GM12891 (cell line): Measurements from ENCODE around the gene SMAD3.
A peak's percentile ranks its signal among the peaks of the same experiment; 100 is the strongest.

Experiments
- DNase-seq: peaks from one replicate; pipeline ENCODE4 v3.0.0; 2011; ENCODE audit warnings: low spot score; ENCODE audit not compliant: insufficient read length
- FAIRE-seq: peaks from 2 replicates; lab custom pipeline; 2011; peaks lifted over from hg19 to GRCh38; lab: Jason Lieb, UNC
- PAX5 ChIP-seq: IDR thresholded peaks from 2 replicates; pipeline ENCODE4 v1.6.1; 2011; ENCODE audit warnings: low read length, moderate library complexity, mild to moderate bottlenecking; ENCODE audit not compliant: insufficient read depth, severe bottlenecking
- POLR2A ChIP-seq: IDR thresholded peaks from 2 replicates; pipeline ENCODE4 v1.6.1; 2011; ENCODE audit warnings: low read depth, low read length, control low read depth
- POLR2AphosphoS5 ChIP-seq: IDR thresholded peaks from 2 replicates; pipeline ENCODE4 v1.6.1; 2011; ENCODE audit warnings: low read depth, low read length, control low read depth
- POU2F2 ChIP-seq: IDR thresholded peaks from 2 replicates; pipeline ENCODE4 v1.6.1; 2011; ENCODE audit warnings: low read depth, mild to moderate bottlenecking, control low read depth, low read length, moderate library complexity
- SPI1 ChIP-seq: IDR thresholded peaks from 2 replicates; pipeline ENCODE4 v1.6.1; 2011; ENCODE audit warnings: low read depth, low read length, control low read depth
- TAF1 ChIP-seq: IDR thresholded peaks from 2 replicates; pipeline ENCODE4 v1.6.1; 2011; ENCODE audit warnings: low read depth, low read length, control low read depth

SMAD3 gene

DNA sequence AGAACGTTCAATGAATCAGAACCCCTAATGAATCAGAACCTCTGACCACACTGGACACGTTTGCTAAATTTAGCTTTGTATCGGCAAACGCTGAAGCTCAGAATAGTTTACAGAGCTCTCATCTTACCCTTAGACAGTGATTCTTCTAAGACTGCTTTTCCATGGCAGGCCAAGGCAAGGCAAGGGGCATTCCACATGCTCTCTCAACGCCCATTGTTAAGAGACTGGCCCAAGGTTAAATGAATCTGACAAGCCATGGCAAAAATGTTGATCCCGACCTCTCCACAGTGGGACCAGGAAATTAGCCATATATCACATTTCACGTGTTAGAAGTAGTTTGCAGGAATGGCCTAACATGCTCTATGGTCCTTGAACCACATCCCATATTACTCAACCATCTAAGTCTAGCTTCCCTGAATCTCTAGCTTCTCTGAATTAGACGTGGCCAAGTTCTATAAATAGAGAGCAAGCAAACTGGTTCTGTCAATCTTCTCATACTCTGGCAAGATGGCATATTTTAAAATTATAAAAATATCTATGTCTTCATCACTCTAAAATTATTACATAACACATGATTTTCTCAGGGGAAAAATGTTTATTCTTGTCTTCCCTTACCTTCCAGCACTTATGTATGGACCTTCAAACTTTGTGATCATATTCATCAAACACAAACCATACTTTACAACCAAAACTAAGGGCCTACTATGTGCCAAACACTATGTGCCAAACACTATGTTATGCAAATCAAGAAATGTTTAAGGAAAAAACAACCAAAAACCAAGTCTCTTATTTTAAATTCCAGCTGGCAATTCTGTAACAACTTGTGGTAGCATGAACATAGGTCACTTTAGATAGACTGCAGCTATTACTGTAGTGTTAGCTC is 134.7 kb downstream of the SMAD3 start:
- TF ChIP-seq TAF1 (no peak), POLR2AphosphoS5 (0 out of 2 replicates have a peak, but pooled peaks have one; percentile 13), POU2F2 (no peak), SPI1 (no peak)
- no peak for DNase-seq
- no peak for FAIRE-seq

DNA sequence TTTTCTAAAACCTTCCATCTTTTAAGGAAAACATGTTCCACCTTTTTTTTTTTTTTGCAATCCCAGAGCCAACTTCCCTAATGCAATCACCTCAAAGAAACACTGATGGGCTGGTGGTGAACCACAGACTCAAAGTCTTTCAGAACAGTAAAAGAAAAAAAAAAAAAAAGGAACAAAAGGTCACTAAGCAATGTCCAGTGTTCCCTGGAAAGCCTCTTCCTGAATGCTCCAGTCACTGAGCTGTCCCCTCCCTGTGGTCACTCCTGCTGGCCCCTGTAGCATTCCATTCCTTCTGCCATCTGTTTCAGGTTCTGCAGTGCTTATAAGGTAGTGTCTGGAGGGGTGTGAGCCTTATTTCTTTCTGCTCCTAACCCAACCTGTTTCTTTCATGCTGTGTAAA is 135.7 kb downstream of the SMAD3 start:
- FAIRE-seq (no peak), DNase-seq (no peak)
- TF ChIP-seq POU2F2 (no peak), POLR2AphosphoS5 (no peak; the same call in 1 of the 2 replicates), SPI1 (no peak), TAF1 (no peak), POLR2A (no peak), PAX5 (no peak)

DNA sequence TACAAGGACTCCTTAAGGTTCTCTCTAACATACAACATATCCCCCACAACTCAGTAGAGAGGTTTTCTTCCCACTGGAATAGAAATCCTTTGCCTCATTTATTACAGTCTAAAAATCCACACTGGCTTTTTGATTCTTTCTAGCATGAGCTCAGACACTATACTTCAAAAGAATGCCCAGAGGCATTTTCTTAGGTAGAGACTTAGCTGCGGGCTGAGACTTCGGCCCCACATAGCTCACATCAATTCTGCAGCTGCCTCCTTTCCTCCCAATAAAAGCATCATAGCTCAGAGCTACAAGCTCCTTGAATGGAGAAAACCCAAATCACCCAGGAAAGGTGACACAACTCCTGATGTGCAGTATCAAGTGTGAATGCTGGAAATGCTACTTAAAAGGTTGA is 136.7 kb downstream of the SMAD3 start:
- FAIRE-seq, result no peak
- TF ChIP-seq POU2F2, result no peak
- no peak for TF ChIP-seq PAX5
- no peak for DNase-seq

DNA sequence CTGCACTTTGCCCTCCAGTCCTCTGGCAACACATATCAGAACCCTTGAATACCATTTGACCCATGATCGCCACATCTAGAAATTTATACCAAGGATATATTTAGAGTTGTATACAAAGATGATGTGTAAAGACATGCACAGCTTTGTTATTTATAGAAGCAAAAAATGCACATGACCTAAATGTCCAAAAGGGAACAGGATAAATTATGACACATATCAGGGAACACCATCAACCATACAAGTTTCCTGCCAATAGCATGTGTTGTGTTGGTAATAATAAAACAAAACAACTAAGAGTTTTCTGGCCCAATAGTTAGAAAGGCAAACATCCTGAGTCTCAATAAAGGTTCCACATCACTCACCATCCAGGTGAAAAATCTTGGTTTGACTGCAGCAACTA is 137.6 kb downstream of the SMAD3 start:
- FAIRE-seq (no peak), DNase-seq (no peak)
- TF ChIP-seq TAF1 (no peak), POLR2A (no peak), SPI1 (no peak), PAX5 (no peak), POU2F2 (no peak), POLR2AphosphoS5 (no peak)

DNA sequence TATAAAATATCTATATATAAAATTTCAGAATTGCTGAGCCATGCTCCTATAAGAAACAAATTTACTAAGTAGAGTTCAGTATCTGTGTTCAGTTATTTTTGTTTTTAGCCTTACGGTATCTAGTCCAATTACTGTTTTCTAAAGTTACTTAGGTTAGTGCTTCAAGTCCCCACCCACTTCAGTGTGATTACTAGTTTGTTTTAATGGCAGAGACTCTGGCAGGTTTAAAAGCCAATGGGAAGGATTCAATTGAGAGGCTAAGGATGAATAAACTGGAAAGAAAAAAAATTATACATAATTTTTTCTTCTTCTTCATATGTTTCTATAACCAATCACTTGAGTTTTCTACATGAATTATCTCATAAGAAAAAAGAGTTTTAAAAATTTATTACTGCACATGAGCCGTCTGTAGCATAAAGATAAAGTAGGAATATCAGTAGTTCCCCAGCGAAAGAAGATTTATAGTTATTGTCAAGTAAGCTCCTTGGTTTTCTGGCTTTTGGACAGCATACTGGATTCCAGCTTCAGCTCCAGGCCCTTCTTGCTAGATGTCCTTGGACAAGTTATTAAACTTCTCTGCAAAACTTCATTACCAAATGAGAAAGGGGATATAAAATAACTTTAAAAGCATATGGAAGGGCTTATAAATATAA is 142.3 kb downstream of the SMAD3 start:
- no peak for TF ChIP-seq POLR2AphosphoS5
- FAIRE-seq, result no peak
- no peak for DNase-seq

DNA sequence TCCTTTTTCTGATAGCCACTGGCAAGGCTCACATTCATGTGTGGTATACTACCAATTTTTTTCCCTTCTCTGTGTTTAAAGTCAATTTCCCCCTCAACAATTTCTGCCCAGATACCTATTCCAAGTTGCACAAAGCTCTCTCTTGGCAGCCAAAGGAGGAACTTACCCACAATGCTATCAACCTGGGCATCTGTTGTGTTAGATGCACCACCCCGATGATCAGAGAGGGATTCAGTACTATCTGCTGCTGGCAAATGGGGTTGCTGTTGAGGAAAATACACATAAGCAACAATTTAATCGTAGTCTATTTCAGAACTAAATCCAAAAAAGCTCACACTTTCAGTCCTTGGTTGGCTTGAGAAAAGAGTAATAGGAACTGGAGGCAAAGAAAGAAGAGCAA is 143.0 kb downstream of the SMAD3 start:
- DNase-seq, result no peak
- FAIRE-seq, result peak; percentile 47

DNA sequence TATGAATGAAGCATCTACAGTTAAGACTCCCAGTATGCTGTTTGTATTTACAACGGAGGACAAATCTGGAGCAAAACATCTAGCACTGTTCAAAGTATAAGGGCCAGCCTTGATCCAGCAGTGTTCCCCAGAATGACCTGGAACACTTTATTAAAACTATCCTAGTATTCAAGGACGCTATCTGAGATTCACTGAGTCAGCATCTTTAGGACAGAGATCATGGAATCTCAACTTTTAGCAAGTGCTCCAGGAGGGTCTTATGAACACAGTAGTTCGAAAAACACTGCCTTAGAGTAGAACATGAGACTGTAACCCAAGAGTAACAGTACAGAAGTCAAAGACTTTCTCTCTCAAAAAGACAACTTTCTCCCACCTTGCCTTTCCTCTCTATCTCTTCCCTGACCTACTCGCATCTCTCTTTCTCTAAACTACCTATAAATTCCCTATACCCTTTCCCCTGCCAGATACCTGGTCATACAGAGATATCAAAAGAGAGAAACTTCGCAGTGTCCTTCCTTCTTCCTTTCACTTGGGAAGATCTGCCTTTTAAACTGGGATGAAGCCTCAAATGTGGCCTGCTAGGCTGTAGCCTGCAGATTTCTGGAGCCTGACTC is 145.3 kb downstream of the SMAD3 start:
- FAIRE-seq (no peak), DNase-seq (no peak)
- no peak for TF ChIP-seq SPI1
- no peak for TF ChIP-seq POU2F2
- no peak for TF ChIP-seq POLR2A
- TF ChIP-seq PAX5, result no peak
- TF ChIP-seq TAF1, result no peak
- no peak for TF ChIP-seq POLR2AphosphoS5

More for the DNA sequence above, 143.0 kb downstream of the SMAD3 start:
- TF ChIP-seq SPI1 (no peak), PAX5 (no peak), POLR2A (no peak), TAF1 (no peak), POLR2AphosphoS5 (no peak), POU2F2 (no peak)

DNA sequence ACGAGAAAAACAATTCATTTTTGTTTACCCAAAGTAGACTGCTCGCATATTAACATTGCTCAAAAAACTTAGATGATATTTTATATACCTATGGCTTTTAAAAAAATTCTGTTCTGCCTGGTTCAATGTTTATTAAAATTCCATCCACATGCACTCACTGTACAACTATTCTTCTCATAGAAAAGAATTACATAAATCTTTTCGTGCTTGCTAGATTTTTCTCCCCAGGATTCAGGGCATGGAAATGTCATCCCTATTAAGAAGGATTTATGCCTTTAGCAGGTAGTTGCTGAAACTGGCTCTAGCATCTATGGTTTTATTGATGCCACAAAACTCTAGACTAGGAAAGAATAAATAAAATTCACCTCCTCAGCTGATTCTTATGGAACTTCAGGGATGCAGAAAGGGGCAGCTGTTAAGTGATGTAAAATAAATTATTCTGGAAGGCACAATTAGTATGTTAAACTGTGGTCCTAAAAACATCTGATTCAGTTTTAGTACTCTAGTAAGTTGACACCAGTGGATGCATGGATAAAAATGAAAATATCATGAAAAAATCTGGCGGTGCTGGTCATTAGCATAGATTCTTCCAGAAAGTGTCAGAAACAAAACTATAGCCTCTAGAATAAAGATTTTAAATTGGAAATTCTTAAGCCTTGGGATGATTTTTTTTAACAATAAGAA is 147.4 kb downstream of the SMAD3 start:
- DNase-seq, result no peak
- FAIRE-seq, result no peak

DNA sequence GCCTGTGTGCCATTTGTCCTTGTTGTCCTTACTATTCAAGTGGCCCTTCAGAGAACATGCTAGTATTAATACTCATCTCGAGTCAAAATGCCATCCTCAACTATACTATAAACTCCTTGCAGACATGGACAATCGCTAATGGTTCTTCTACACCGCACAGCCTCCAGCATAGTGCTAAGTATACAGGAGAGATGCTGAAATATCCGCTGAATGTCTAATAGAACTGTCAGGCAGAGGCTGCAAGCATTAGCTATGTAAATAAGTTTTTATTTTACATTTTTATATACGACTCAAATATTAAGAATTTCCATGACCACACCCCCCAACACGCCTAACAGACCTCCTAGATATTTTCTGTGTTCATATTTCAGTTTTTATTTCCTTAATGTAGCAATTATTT is 149.7 kb downstream of the SMAD3 start:
- TF ChIP-seq POLR2AphosphoS5 (no peak), POU2F2 (no peak), PAX5 (no peak), SPI1 (no peak), TAF1 (no peak), POLR2A (no peak)
- DNase-seq (no peak), FAIRE-seq (peak; percentile 16)

More for the DNA sequence above, 147.4 kb downstream of the SMAD3 start:
- TF ChIP-seq PAX5, result no peak
- no peak for TF ChIP-seq POLR2A
- TF ChIP-seq POLR2AphosphoS5, result no peak
- TF ChIP-seq TAF1, result no peak

DNA sequence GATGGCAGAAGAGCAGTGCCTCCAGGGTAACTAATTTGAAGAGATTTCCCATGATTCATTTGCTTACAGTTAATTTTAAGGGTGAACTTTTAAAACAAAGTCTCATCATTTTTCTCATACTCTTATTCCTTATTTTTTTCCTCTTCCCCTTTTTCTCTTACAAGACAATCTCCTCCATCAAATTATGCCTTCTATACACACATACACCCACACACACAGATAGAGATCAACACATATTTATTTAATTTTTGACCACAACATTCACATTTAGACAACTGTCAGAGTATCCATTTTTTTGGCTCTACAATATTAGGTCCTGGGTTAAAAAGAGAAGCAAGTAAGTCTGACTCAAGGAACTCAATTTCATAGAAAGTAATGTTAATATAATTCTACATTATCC is 151.5 kb downstream of the SMAD3 start:
- TF ChIP-seq TAF1, result no peak
- no peak for TF ChIP-seq PAX5
- no peak for TF ChIP-seq SPI1
- no peak for TF ChIP-seq POLR2AphosphoS5
- FAIRE-seq, result no peak
- DNase-seq, result no peak
